Neural cell (in vitro differentiated cells): ENCODE results near the gene ZC3HAV1L. TPM values are rescaled to one million over a fixed set of nuclear protein-coding genes. Genes with fewer than 3 reads are reported as not detected.

Experiments used
- H2AFZ ChIP-seq: fragments of 200-600, 300-800 bp; sonication (generic), shearing (Covaris generic); 2 replicates; pipeline ENCODE4 v1.6.0; 2014; ENCODE audit warnings: low read depth, mild to moderate bottlenecking, antibody characterized with exemption, low read length, moderate library complexity
- H3F3A ChIP-seq: fragments of 200-600 bp; shearing (Covaris generic); 2 replicates; pipeline ENCODE4 v1.6.1; 2016; ENCODE audit warnings: mild to moderate bottlenecking, moderate library complexity, mixed read lengths, antibody characterized with exemption, low read length; ENCODE audit not compliant: insufficient read depth, poor library complexity, severe bottlenecking
- H3K27ac ChIP-seq: fragments of 200-600, 300-800 bp; sonication (generic), shearing (Covaris generic); 2 replicates; pipeline ENCODE4 v1.5.1; 2014; ENCODE audit warnings: mild to moderate bottlenecking, low read length, moderate library complexity
- H3K27me3 ChIP-seq: fragments of 300-800, 200-600 bp; sonication (generic), shearing (Covaris generic); 2 replicates; pipeline ENCODE4 v1.6.0; 2014; ENCODE audit warnings: mild to moderate bottlenecking, low read depth, low read length, moderate library complexity; ENCODE audit not compliant: insufficient read depth
- H3K36me3 ChIP-seq: fragments of 300-800, 200-600 bp; sonication (generic), shearing (Covaris generic); 2 replicates; pipeline ENCODE4 v1.5.1; 2014; ENCODE audit warnings: mild to moderate bottlenecking, antibody characterized with exemption, low read length, moderate library complexity; ENCODE audit not compliant: insufficient read depth
- H3K4me2 ChIP-seq: fragments of 300-800, 200-600 bp; sonication (generic), shearing (Covaris generic); 2 replicates; pipeline ENCODE4 v1.6.0; 2014; ENCODE audit warnings: mild to moderate bottlenecking, low read length
- H3K4me3 ChIP-seq: fragments of 300-800, 200-600 bp; sonication (generic), shearing (Covaris generic); 2 replicates; pipeline ENCODE4 v1.5.1; 2014; ENCODE audit warnings: mild to moderate bottlenecking, low read length, moderate library complexity
- H3K79me2 ChIP-seq: fragments of 200-600 bp; shearing (Covaris generic); replicated peaks from 2 replicates; pipeline ENCODE4 v1.6.0; 2014; ENCODE audit warnings: mild to moderate bottlenecking, low read length, moderate library complexity; ENCODE audit not compliant: insufficient read depth
- H3K9ac ChIP-seq: fragments of 300-800, 200-600 bp; sonication (generic), shearing (Covaris generic); 2 replicates; pipeline ENCODE4 v1.6.1; 2016; ENCODE audit warnings: mild to moderate bottlenecking, low read length, mixed read lengths
- H3K9me2 ChIP-seq: fragments of 200-600 bp; shearing (Covaris generic); 2 replicates; pipeline ENCODE4 v1.6.1; 2016; ENCODE audit warnings: mild to moderate bottlenecking, low read length, mixed read lengths; ENCODE audit not compliant: insufficient read depth
- H3K9me3 ChIP-seq: fragments of 200-600, 300-800 bp; sonication (generic), shearing (Covaris generic); 2 replicates; pipeline ENCODE4 v1.6.1; 2016; ENCODE audit warnings: mild to moderate bottlenecking, mixed run types, low read length, moderate library complexity, mixed read lengths
- H4K20me1 ChIP-seq: fragments of 200-600 bp; shearing (Covaris generic); 2 replicates; pipeline ENCODE4 v1.6.1; 2016; ENCODE audit warnings: mild to moderate bottlenecking, mixed run types; ENCODE audit not compliant: insufficient read depth
- EP300 ChIP-seq: fragments of 450-650 bp; conservative IDR thresholded peaks from 2 replicates; pipeline ENCODE4 v1.6.1; 2014; ENCODE audit warnings: antibody characterized with exemption, mild to moderate bottlenecking, moderate library complexity; ENCODE audit not compliant: poor library complexity, severe bottlenecking
- EZH2 ChIP-seq: fragments of 200-600, 300-800 bp; shearing (Covaris generic), sonication (generic); IDR thresholded peaks from 2 replicates; pipeline ENCODE4 v1.6.1; 2014; ENCODE audit warnings: antibody characterized with exemption, low read length, borderline replicate concordance, mild to moderate bottlenecking; ENCODE audit not compliant: insufficient read depth, poor library complexity, severe bottlenecking
- MXI1 ChIP-seq: fragments of 450-650 bp; conservative IDR thresholded peaks from 2 replicates; pipeline ENCODE4 v1.6.1; 2014; ENCODE audit warnings: antibody characterized with exemption, mild to moderate bottlenecking; ENCODE audit not compliant: poor library complexity, severe bottlenecking
- POLR2AphosphoS5 ChIP-seq: IDR thresholded peaks from 2 replicates; pipeline ENCODE4 v1.6.1; 2012
- RAD21 ChIP-seq: fragments of 450-650 bp; conservative IDR thresholded peaks from 2 replicates; pipeline ENCODE4 v1.6.1; 2014; ENCODE audit warnings: antibody characterized with exemption, mild to moderate bottlenecking, moderate library complexity
- SMC3 ChIP-seq: fragments of 450-650 bp; conservative IDR thresholded peaks from 2 replicates; pipeline ENCODE4 v1.6.1; 2014; ENCODE audit warnings: antibody characterized with exemption, mild to moderate bottlenecking, moderate library complexity; ENCODE audit not compliant: poor library complexity
- TAF1 ChIP-seq: IDR thresholded peaks from 2 replicates; pipeline ENCODE4 v1.6.1; 2012; ENCODE audit warnings: low read depth
- polyA plus RNA-seq: library from polyadenylated mRNA; depleted of rRNA; stranded (reverse); fragments of >200 nt; gene quantifications from 2 replicates; pipeline ENCODE4 v1.2.3, GENCODE V29; 2014
- TF ChIP-seq, protein P1 (sequence below): fragments of 450-650 bp; IDR thresholded peaks from 2 replicates; pipeline ENCODE4 v1.5.1; 2014; ENCODE audit warnings: antibody characterized with exemption, mild to moderate bottlenecking, moderate library complexity; ENCODE audit not compliant: poor library complexity, severe bottlenecking
- TF ChIP-seq, protein P2 (sequence below): IDR thresholded peaks from 2 replicates; pipeline ENCODE4 v1.6.1; 2012; ENCODE audit warnings: borderline replicate concordance

Gene ZC3HAV1L
- polyA plus RNA-seq, 1 donor from 2014 or later: not detected

DNA sequence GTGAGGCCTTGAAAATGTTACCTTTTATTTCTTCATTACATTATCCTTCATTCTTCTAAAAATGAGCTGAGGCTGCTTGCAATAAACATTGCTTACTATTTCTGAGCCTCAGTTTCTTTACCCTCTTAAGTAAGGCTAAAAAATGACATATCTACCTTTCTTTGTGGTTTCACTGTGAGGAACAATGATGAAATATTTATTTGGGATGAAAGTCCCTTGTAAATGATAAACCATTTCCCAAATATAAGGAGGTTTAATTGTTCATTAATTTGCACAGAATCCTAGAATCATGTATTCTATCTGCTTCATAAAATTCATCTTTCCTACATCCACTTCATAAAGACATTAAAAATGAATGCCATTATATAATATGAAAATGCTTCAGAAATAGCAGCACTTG is 45.7 kb upstream of the ZC3HAV1L start:
- Histone ChIP-seq H4K20me1 (no peaks in the 10 kb centered on the region), H2AFZ (no peak overlapping the region), H3K9me3 (no peaks in the 10 kb centered on the region), H3K4me3 (no peak overlapping the region), H3K27me3 (no peaks in the 10 kb centered on the region), H3K9me2 (no peaks in the 10 kb centered on the region), H3F3A (no peaks in the 10 kb centered on the region), H3K79me2 (no peaks in the 10 kb centered on the region), H3K4me2 (no peak overlapping the region), H3K36me3 (no peaks in the 10 kb centered on the region), H3K27ac (no peak overlapping the region), H3K9ac (no peak overlapping the region)
- TF ChIP-seq POLR2AphosphoS5 (no peak), MXI1 (no peak), EZH2 (no peak), RAD21 (no peak), TAF1 (no peak), EP300 (no peak), SMC3 (no peak)
- TF ChIP-seq, protein P1, sequence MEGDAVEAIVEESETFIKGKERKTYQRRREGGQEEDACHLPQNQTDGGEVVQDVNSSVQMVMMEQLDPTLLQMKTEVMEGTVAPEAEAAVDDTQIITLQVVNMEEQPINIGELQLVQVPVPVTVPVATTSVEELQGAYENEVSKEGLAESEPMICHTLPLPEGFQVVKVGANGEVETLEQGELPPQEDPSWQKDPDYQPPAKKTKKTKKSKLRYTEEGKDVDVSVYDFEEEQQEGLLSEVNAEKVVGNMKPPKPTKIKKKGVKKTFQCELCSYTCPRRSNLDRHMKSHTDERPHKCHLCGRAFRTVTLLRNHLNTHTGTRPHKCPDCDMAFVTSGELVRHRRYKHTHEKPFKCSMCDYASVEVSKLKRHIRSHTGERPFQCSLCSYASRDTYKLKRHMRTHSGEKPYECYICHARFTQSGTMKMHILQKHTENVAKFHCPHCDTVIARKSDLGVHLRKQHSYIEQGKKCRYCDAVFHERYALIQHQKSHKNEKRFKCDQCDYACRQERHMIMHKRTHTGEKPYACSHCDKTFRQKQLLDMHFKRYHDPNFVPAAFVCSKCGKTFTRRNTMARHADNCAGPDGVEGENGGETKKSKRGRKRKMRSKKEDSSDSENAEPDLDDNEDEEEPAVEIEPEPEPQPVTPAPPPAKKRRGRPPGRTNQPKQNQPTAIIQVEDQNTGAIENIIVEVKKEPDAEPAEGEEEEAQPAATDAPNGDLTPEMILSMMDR: no peak
- TF ChIP-seq, protein P2, sequence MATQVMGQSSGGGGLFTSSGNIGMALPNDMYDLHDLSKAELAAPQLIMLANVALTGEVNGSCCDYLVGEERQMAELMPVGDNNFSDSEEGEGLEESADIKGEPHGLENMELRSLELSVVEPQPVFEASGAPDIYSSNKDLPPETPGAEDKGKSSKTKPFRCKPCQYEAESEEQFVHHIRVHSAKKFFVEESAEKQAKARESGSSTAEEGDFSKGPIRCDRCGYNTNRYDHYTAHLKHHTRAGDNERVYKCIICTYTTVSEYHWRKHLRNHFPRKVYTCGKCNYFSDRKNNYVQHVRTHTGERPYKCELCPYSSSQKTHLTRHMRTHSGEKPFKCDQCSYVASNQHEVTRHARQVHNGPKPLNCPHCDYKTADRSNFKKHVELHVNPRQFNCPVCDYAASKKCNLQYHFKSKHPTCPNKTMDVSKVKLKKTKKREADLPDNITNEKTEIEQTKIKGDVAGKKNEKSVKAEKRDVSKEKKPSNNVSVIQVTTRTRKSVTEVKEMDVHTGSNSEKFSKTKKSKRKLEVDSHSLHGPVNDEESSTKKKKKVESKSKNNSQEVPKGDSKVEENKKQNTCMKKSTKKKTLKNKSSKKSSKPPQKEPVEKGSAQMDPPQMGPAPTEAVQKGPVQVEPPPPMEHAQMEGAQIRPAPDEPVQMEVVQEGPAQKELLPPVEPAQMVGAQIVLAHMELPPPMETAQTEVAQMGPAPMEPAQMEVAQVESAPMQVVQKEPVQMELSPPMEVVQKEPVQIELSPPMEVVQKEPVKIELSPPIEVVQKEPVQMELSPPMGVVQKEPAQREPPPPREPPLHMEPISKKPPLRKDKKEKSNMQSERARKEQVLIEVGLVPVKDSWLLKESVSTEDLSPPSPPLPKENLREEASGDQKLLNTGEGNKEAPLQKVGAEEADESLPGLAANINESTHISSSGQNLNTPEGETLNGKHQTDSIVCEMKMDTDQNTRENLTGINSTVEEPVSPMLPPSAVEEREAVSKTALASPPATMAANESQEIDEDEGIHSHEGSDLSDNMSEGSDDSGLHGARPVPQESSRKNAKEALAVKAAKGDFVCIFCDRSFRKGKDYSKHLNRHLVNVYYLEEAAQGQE: no peak

DNA sequence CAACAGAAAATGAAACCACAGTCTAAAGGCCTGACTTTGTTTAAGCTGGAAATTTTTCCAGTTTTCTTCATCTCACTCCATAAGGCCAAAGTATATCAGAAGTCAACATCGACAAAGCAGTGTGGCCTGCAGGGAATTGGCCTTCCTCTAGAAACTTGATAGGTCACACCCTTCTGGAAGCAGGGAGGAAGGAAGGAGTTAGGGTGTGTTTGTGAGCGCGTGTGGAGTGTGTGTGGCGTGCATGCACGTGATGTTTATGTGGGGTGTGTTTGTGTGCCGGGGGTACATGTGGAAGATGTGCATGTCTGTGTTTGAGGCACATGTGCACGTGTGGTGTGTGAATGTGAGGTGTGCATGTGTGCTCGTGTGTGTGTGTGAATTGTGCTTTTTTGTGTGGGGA is 45.1 kb upstream of the ZC3HAV1L start:
- Histone ChIP-seq H3K36me3 (no peaks in the 10 kb centered on the region), H3K4me3 (no peak overlapping the region), H3K9ac (no peak overlapping the region), H3K9me2 (no peaks in the 10 kb centered on the region), H3K9me3 (no peaks in the 10 kb centered on the region), H2AFZ (no peak overlapping the region), H3K79me2 (no peaks in the 10 kb centered on the region), H3K27me3 (no peaks in the 10 kb centered on the region), H4K20me1 (no peaks in the 10 kb centered on the region), H3F3A (no peaks in the 10 kb centered on the region), H3K4me2 (no peak overlapping the region), H3K27ac (no peak overlapping the region)
- TF ChIP-seq MXI1: no peak

DNA sequence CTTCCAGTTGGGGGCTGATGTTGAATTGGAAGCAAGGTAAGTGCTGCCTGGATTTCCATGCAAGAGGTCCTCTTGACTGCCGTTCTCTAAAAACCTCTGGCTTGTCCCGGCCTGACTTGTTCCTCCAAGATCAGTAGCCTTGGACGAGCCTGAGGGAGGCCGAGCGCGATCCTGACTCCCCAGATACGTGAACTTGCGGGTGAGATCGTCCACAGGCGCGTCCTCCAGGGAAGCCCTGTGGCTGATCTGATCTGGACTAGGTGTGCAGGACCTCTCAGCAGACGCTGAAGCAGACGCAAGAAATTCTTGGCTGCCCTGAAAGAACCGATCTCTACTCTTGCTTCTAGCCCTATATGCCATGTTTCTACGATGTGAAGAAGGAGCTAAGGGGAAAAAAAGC is 44.0 kb upstream of the ZC3HAV1L start:
- Histone ChIP-seq H3K9me2 (no peaks in the 10 kb centered on the region), H3K79me2 (no peaks in the 10 kb centered on the region), H3K9ac (no peak overlapping the region), H3K36me3 (no peaks in the 10 kb centered on the region), H3K27ac (no peak overlapping the region), H4K20me1 (no peaks in the 10 kb centered on the region), H3K9me3 (no peaks in the 10 kb centered on the region), H2AFZ (no peak overlapping the region), H3F3A (no peaks in the 10 kb centered on the region), H3K4me2 (no peak overlapping the region), H3K27me3 (no peaks in the 10 kb centered on the region), H3K4me3 (no peak overlapping the region)
- TF ChIP-seq EZH2 (no peak), POLR2AphosphoS5 (no peak), TAF1 (no peak), RAD21 (no peak), SMC3 (no peak), EP300 (no peak), MXI1 (no peak)
- TF ChIP-seq, protein P1: no peak
- TF ChIP-seq, protein P2: no peak
